Bronchus fibroblast of lung (primary cell): ENCODE data around the gene WASF1. TPM values are rescaled to one million over a fixed set of nuclear protein-coding genes. Genes with fewer than 3 reads are reported as not detected.

Experiments used
- total RNA-seq: library from RNA; depleted of rRNA; stranded (reverse); fragments of >200 nt; gene quantifications from 2 replicates; pipeline ENCODE4 v1.2.3, GENCODE V29; 2015

WASF1 gene
- 10.1 and 12.4 TPM in 2 replicates for total RNA-seq

DNA sequence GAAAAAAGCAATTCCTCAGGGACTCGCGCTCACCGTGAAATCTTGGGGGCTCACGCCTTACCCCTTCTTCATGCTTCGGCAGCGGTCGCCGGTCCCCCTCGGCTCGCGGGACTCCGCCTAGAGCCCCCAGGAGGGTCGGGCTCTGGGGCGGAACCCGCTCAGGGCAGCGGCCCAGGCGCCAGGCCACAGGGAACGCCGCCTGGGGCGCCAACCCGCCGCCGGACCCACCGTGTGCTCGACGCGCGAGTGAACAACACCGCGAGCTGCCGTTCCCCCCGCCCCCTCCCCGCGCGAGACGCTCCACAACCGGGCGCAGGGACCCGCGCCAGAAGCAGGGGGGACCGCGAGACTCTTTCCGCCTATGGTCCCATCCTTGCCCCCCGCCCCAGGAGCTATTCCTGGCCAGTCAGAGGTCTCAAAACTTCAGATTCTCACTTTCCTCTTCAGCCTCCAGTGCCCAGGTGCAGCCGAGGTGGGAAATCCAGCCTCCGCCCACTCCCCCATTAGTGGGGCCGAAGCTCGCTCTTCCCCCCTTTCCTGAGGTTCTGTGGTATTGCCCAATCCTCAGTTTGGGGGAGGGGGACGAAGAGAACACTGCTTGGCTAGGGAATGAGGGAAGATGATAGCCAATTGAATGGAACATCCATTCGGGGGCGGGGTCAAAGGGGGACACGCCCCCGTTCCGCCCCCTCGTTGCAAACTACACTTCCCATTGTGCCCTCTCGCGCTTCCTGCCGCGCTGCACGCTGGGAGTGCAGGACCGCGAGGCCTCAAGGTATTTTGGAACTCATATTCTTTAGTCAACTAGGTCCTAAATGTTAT is at the start of gene WASF1:
Gene WASF1, minus strand, starts transcription at position 265 of the 822 bp plus-strand sequence. CDS start 52,069 bp downstream, outside the sequence.

GRCh38 chr6:110180228-110181008 is 948 bp upstream of the WASF1 start, which contains the start of gene CDC40:
TSS of gene CDC40 (plus strand) at chr6:110180427. CDS start at chr6:110180445, 18 bp downstream.

Other genes starting within 250 kb of the WASF1 start
- not detected in 2 replicates for gene GPR6, start 201.4 kb downstream of the WASF1 start, total RNA-seq
- 9.1 and 11.4 TPM in 2 replicates for gene CDC40, start 757 bp upstream of the WASF1 start, total RNA-seq
- gene METTL24, start 178.7 kb upstream of the WASF1 start, total RNA-seq, result not detected in 2 replicates
- 0.17 and 0.74 TPM in 2 replicates for gene DDO, start 235.9 kb upstream of the WASF1 start, total RNA-seq